Hindlimb muscle (tissue), 1 donor: Measurements from ENCODE around the gene NUB1. TPM values are rescaled to one million over a fixed set of nuclear protein-coding genes. Genes with fewer than 3 reads are reported as not detected.
A peak's percentile ranks its signal among the peaks of the same experiment; 100 is the strongest.
"Not testable (repeated sequence)": the region's sequence is repeated elsewhere in the genome, so short reads cannot be mapped to it uniquely, and the experiment has no call there.

Source experiments
- DNase-seq: peaks from one replicate; pipeline ENCODE4 v3.0.0-alpha.2; 2013
- polyA plus RNA-seq: library from polyadenylated mRNA; unstranded; fragments of 120-200 nt; gene quantifications from one replicate; pipeline ENCODE4 v1.2.1, GENCODE V29; 2013; ENCODE audit not compliant: insufficient read length

The NUB1 gene, protein sequence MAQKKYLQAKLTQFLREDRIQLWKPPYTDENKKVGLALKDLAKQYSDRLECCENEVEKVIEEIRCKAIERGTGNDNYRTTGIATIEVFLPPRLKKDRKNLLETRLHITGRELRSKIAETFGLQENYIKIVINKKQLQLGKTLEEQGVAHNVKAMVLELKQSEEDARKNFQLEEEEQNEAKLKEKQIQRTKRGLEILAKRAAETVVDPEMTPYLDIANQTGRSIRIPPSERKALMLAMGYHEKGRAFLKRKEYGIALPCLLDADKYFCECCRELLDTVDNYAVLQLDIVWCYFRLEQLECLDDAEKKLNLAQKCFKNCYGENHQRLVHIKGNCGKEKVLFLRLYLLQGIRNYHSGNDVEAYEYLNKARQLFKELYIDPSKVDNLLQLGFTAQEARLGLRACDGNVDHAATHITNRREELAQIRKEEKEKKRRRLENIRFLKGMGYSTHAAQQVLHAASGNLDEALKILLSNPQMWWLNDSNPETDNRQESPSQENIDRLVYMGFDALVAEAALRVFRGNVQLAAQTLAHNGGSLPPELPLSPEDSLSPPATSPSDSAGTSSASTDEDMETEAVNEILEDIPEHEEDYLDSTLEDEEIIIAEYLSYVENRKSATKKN
- polyA plus RNA-seq = 35.9 TPM

DNA sequence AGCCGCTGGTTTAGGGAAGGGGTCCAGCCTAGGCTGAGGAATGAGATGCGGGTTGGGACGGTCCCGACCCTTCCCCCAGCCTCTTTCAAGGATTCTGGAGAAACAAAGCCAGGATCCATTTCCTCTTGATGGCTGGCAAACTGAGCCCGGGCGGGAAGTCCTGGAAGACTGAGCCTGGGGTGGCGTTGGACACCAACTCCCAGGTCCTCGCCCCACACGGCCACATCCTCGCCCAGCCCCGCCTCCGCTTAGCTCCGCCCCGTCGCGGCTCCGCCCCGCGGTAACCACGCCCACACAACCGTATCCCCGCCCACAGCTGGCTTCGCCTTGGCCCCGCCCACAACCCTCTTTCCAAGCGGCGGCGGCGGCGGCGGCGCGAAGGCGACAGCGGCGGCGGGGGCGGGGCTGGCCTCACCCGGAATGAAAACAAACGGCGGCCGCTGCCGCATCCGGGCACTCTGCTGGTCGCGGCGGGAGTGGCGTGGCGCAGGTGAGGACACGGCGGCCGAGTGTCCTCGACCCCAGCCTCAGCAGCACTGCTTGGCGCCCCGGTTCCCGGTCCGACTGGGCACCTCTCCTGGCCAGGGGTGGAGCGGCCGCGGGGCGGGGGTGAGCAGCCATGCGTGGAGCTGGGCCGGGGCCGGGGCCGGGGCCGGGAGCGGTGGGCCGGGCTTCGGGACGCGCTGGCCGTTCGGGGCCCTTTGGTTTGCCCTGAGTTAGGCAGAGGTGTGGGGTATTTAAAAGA is at the start of gene NUB1:
Gene NUB1 (plus strand): TSS at position 456 of the 745 bp plus-strand sequence. CDS start 3,538 bp downstream, outside the sequence.
- DNase-seq = peak; percentile 83

DNA sequence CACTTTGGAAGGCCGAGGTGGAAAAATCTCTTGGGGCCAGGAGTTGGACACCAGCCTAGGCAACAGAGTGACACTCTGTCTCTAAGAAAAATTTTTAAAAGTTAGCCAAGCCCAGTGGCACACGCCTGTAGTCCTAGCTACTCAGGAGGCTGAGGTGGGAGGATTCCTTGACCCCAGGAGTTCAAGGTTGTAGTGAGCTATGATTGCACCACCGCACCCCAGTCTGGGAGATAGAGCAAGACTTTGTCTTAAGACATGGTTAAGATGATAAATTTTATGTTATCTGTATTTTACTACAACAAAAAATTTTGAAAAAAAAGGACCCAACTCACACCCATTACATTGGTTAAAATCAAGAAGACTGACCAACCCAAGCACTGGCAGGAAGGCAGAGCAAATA is 48.8 kb upstream of the NUB1 start:
- no peak for DNase-seq

DNA sequence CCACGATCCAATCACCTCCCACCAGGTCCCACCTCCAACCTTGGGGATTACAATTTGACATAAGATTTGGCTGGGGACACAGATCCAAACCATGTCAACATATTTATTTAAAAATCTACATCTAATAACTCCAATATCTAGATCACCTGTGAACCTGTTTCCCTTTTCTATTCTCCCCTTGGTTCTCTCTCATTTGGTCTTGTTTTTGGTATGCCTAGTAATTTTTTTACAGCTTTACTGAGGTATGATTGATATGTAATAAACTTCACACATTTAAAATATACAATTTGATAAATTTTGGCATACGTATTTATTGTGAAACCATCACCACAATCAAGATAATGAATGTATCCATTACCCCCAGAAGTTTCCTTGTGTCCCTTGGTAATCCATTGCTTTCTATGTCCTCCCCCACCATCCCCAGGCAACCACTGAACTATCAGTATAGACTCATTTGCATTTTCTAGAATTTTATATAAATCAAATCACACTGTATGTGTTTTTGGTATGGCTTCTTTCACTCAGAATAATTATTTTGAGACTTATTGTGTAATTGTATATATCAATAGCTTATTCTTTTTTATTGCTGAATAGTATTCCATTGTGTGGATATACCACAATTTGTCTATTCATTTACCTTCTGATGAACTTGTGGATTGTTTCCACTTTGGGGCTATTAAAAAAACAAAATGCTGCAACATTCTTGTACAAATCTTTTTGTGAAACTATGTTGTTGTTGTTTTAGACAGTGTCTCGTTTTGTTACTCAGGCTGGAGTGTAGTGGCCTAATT is 45.2 kb upstream of the NUB1 start:
- no peak for DNase-seq

DNA sequence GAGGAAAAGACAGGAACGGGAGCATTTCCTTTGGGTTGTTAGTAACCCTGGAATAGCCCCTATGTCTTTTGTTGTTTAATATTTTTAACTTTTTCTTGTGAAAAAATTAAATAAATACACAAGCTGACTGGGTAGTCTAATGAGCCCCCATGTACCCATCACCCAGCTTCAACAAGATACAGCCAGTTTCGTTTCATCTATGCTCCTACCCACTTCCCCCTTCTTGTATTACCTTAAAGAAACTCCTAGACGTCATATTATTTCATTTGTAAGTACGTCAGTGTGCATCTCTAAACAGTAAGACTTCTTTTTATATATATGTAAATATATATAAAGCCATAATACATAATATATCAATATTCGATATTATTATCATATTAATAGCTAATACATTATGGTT is 42.8 kb upstream of the NUB1 start:
- DNase-seq = no peak

DNA sequence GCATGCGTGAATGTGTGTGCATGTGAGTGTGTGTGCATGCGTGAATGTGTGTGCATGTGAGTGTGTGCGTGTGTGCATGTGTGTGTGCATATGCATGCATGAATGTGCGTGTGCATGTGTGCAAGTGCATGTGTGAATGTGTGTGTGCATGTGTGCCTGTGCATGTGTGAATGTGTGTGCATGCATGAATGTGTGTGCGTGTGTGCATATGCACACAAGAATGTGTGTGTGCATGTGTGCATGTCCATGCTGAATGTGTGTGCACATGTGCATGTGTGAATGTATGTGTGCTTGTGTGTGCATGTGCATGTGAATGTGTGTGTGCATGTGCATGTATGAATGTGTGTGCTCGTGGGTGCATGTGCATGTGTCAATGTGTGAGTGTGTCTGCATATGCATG is 42.1 kb upstream of the NUB1 start:
- no peak for DNase-seq

DNA sequence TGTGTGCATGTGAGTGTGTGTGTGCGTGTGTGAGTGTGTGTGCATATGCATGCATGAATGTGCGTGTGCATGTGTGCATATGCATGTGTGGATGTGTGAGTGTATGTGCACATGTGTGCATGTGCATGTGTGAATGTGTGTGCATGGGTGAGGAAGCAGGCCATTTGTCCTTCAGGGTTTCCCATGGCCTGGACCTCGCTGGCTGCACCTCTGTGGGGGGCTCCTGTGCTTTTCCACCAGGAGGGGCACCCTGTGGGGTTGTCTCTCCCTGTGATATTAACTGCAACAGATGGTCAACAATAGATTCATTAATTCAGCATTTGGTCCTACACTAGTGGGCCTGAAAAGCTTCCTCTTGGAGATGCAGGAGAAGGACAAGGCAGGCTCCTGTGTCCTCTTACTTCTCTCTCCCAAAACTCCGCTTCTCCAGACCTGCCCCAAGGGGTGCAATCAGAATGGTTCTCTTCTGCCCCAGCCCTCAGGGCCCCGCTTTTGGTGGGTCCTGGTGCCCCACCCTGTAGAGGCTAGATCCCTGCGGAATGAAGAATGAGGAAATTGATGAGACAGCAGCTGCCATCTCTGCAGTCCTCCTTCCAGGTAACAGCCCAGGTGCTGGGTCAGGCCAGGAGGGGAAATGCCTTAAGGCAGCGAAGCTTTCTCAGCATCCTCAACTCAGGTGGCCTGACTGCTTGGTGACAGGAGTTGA is 41.5 kb upstream of the NUB1 start:
- no peak for DNase-seq

DNA sequence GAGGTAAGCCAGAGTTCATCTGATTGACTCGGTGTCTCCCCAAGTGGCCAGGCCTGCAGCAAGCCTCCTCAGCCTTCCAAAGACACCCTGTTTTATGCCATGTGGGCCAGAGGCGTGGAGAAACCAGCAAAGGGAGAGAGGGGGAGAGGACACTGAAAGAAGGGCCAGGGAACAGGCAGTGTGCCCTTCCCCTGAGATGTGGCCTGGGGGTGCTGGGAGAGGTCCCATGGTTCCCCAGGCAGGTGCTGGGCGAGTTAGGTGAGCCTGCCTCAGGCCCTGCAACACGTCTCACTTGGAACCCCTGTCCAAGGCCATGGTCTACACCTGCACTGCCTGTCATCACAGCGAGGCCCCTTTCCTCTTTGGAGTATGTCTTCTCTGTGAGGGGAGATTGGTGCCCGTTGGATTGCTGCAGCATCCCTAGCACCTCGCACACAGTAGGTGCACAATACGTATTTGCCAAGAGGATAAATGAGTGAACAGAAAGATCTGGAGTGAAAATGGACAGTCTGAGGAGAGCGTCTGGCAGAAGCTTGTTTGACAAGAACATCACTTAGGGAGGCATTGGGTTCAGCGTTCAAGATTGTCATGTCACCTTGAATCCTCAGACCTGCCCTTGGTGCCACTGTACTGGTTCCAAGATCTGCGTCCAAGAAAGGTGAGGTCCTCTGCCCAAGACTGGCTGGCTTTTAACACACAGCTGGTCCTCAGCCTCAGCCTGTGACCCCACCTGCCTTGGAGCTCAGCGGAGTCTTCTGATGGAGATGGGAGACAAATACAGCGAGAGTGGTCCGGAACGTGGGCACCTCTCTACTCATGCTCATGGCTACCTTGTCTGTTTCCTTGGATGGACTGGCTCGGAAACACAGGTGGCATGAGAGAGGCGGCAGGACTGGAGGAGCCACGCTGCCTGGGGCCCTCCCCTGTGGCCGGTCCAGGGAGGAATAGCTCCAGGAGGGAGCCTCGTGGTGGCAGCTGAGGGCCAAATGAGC is 39.8 kb upstream of the NUB1 start:
- DNase-seq = no peak

DNA sequence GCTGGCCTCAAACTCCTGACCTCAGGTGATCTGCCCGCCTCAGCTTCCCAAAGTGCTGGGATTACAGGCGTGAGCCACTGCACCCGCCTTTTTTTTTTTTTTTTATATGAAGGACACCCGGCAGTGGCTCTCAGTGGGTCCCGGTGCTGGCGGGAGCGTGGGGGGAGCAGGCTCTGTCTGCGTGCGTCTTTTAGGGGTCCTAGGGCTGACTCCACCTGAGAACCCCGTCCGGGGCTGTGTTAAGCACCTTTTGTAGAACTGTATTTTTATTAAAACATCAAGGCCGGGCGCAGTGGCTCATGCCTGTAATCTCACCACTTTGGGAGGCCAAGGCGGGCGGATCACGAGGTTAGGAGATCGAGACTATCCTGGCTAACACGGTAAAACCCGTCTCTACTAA is 37.4 kb upstream of the NUB1 start:
- DNase-seq = not testable (repeated sequence)

DNA sequence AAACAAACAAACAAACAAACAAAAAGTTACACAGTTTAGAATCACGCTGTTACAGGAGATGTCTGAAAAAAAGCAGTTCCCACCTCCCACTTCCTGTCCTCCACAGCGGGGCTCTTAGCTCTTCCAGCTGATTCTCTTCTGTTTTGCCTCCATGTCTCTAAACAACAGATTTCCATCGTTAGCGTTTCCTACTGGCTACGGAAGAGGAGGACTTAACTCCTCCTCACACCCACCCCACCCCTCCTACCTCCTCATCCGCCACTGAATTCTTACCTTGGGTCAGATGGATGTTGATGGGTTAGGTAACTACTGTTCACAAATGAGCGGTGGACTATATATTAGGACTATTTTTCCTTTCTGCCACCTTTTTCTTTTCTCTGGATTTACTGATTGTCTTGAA is 36.8 kb upstream of the NUB1 start:
- DNase-seq = no peak

DNA sequence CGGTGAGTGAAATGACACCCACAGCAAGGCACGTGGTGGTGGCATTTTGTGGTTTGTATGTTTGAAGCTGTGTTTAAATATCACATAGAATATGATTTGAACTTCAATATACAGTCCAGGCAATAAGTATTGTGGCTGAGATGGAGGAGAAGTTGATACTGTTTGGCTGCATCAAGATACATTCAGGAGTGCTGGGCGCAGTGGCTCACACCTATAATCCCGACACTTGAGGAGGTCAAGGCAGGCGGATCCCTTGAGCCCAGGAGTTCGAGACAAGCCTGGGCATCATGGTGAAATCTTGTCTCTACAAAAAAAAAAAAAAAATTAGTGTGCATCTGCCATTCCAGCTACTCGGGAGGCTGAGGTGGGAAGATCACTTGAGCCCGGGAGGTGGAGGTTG is 35.2 kb upstream of the NUB1 start:
- DNase-seq = no peak

DNA sequence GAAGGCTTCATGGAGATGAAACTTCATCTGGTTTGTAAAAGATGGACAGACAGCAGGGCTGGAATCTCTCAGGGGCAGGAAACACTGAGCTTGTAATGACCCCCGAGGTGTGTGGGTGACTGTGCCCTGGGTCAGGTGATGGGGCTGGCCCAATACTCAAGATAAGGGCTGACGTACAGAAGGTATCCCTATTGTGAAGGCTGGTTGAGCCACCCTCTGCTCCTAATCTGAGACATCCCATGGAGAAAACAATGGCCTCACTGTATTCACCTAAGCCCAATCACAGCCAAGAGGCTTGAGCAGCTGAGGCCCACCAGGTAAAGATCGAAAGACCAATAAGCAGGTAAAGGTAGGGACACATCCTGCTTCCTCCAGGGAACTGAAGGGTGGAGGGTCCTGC is 34.8 kb upstream of the NUB1 start:
- DNase-seq = no peak

DNA sequence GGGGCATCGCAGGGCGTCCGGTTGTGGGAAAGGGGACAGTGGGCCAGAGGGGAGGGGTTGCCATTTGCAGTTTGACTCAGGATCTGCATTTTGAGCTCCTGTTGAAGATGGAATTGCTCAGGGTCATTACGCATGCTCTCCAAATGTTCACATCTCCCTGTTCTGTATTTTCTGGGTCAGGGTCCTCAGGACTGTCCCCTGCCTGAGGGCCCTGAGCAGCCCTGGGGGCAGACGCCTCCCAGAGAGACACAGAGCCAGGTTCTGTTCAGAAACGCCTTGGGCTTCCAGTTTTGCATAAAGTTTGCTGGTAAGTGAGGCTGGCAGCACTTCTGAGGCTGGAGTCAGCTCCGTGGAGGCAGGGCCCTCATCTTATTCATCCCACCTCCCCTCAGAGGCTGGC is 34.1 kb upstream of the NUB1 start:
- DNase-seq = no peak

DNA sequence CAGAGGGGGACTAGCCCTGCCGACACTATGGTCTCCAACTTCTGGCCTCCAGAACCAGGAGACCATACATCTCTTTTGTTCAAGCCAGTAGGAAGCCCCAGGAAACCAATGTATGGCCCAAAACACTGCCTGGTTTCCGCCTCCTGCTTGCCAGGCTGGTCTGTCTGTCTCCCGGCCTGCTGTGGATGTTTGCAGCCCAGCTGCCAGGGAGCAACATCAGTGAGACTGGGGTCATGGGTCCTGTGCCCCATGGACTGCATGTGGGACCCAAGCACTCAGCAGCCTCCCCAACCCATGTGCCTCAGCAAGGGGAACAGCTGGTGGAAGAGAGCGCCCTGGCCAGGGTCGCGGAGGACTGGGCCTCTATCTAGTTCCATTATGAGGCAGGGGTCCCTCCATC is 33.4 kb upstream of the NUB1 start:
- no peak for DNase-seq

DNA sequence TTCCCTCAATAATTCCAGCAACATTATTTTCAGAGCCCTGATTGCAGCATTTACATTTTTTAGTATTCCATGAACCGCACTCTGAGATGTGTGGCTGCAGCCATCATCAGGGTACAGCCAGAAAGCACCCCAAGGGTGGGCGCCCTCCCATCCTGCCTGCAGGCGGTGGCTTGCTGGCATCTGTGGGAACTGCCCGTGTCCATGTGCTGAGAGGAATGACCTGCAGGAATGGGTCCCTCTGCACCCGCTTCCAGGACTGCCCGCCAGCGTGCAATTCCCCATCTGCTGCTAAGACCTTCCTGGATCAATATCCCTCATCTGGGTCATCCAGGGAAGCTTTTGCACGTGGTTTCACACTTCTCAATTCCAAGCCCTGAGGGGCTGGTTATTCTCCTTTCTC is 32.8 kb upstream of the NUB1 start:
- DNase-seq = no peak

DNA sequence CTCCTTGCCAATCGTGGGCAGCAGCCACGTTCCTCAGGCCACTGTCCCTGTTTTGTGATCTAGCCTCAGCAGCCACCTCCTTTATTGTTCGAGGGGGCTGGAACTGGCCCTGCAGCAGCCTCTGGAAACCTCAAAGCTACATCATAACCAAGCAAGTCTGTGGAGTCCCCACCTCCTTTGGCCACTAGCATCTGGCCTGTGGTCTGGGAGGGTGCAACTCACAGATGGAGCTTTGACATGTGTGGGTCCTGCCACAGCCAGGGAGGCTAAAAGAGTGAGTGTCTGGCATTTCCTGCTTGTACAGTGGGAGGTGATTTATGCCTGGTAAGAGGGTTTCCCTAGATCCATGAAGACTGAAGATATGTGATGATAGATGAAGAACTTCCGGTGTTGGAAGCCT is 32.3 kb upstream of the NUB1 start:
- DNase-seq = no peak

DNA sequence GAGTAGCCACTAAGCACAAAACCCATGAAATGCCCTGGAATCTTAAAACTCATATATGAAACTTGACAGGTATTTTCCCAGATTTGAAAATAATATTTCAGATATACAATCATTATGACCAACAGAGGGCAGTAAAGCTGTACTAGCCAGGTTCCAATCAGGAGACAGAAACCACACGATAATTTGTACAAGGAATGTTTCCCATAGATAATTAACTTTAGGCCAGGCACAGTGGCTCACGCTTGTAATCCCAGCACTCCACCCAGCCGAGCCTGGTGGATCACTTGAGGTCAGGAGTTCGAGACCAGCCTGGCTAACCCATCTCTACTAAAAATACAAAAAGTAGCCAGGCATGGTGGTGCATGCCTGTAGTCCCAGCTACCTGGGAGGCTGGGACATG is 31.0 kb upstream of the NUB1 start:
- DNase-seq = no peak

DNA sequence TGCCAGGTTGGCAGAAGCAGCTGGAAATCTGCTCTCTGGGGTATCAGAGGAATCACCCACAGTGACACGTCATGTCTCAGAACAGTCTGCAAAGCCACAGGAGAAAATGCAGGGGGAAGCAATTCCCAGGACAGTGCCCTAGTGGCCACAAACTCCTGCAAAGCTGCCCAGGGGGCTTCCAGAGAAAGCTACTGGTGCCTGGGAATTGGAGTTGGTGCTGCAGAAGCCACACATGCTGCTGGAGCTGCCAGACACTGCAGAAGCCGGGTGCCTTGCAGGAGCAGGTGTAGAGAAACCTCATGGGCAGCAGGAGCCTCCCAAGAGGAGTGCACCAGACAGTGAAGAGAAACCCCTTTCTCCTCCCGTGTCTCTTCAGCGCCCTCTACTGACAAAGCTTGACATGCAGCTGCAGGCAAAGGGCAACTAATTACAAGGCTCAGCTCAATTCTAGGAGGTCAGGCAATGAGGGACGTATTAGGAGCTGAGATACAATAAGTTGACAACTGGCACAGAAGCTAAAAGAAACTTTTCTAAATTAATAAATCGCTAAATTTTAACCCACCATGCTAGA is 30.2 kb upstream of the NUB1 start:
- no peak for DNase-seq

DNA sequence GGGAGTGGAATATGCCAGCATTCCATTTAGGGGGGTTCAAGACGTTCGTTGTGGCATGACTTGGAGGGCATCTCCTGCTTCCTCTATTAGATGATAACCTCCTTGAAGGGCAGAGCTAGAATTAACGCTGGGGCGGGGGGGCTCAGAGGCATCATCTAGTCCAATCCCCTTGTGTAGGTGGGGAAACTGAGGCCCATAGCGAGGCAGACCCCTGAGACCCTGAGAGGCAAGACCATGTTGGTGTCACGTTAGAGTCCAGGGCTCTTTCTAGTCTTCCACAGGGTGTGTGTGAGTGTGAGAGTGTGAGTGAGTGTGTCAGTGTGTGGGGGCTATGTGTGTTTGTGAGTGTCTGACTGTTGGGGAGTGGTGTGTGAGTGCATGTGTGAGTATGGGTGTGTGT is 29.3 kb upstream of the NUB1 start:
- DNase-seq = no peak

DNA sequence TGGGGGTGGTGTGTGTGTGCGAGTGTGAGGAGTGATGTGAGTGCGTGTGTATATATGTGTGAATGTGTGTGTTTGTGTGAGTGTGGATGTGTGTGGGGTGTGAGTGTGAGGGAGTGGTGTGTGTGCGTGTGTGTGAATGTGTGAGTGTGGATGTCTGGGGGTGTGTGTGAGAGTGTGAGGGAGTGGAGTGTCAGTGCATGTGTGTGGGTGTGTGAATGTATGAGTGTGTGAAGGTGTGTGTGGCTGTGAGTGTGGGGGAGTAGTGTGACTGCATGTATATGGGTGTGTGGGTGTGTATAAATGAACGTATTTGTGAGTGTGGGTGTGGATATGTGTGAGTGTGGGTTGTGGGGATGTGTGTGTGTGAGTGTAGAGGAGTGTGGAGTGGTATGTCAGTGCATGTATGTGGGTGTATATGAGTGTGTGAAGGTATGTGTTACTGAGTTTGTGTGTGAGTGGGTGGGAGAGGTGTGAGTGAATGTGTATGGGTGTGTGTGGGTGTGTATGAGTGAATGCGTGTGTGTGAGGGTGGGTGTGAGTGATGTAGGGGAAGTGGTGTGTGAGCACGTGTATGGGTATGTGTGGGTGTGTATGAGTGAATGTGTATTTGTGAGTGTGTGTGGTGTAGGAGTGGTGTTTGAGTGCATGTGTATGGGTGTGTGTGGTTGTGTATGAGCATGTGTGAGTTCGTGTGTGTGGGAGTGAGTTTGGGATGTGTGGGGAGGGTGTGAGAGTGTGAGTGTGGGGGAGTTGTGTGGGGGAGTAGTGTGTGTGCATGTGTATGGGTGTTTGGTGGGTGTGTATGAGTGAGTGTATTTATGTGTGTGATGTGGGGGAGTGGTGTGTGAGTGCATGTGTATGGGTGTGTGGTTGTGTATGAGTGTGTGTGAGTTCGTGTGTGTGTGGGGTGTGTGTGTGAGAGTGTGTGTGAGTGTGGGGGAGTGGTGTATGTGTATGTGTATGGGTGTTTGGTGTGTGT is 28.5 kb upstream of the NUB1 start:
- no peak for DNase-seq
